Neuronal stem cell (in vitro differentiated cells): ENCODE results near the gene ZP1.

Experiments
- DNase-seq: peaks from one replicate; pipeline ENCODE4 v3.0.0-alpha.2; 2013; ENCODE audit warnings: low spot score
- H2AFZ ChIP-seq: one replicate; pipeline ENCODE4 v1.6.1; 2013; ENCODE audit warnings: mild to moderate bottlenecking, low read length, inconsistent platforms
- H2AK5ac ChIP-seq: 2 replicates; pipeline ENCODE4 v1.6.1; 2013; ENCODE audit warnings: low read depth, mild to moderate bottlenecking, inconsistent platforms, low read length, moderate library complexity, mixed read lengths
- H2BK120ac ChIP-seq: 2 replicates; pipeline ENCODE4 v1.6.1; 2013; ENCODE audit warnings: low read depth, mild to moderate bottlenecking, inconsistent platforms, low read length, moderate library complexity, mixed read lengths
- H2BK12ac ChIP-seq: one replicate; pipeline ENCODE4 v1.6.1; 2013; ENCODE audit warnings: low read length, inconsistent platforms
- H2BK15ac ChIP-seq: 2 replicates; pipeline ENCODE4 v1.6.1; 2013; ENCODE audit warnings: mild to moderate bottlenecking, low read length, inconsistent platforms, mixed read lengths
- H2BK5ac ChIP-seq: one replicate; pipeline ENCODE4 v1.6.1; 2013; ENCODE audit warnings: inconsistent platforms, mild to moderate bottlenecking, low read length, moderate library complexity
- H3K14ac ChIP-seq: one replicate; pipeline ENCODE4 v1.6.1; 2013; ENCODE audit warnings: low read length, inconsistent platforms
- H3K18ac ChIP-seq: 2 replicates; pipeline ENCODE4 v1.6.1; 2013; ENCODE audit warnings: low read length, inconsistent platforms
- H3K23ac ChIP-seq: 2 replicates; pipeline ENCODE4 v1.6.1; 2013; ENCODE audit warnings: low read depth, mild to moderate bottlenecking, mixed read lengths, low read length, inconsistent platforms; ENCODE audit not compliant: poor library complexity
- H3K27ac ChIP-seq: replicated peaks from 3 replicates; pipeline ENCODE4 v1.5.1; 2013; ENCODE audit warnings: low read length, inconsistent platforms
- H3K27me3 ChIP-seq, 3 experiments: 2 replicates each; pipeline ENCODE4 v1.6.1; 2013; ENCODE audit warnings: low read length in 3 of 3, mild to moderate bottlenecking in 2 of 3, inconsistent platforms in 1 of 3, low read depth in 1 of 3, mixed read lengths in 1 of 3, moderate library complexity in 1 of 3; ENCODE audit not compliant: control insufficient read depth in 3 of 3, insufficient read depth in 3 of 3
- H3K36me3 ChIP-seq, 2 donors: replicated peaks in 1 of 2; 2 replicates each; pipeline ENCODE4 v1.6.1; 2013; ENCODE audit warnings: low read length in 2 of 2; ENCODE audit not compliant: control insufficient read depth in 2 of 2, insufficient read depth in 2 of 2
- H3K4ac ChIP-seq: 2 replicates; pipeline ENCODE4 v1.6.1; 2013; ENCODE audit warnings: inconsistent platforms, mild to moderate bottlenecking, low read length, moderate library complexity
- H3K4me1 ChIP-seq, 2 donors: 1 replicate in 1 of 2; 2 replicates in 1 of 2; pipeline ENCODE4 v1.6.1; 2013; ENCODE audit warnings: low read length in 2 of 2, low read depth in 1 of 2; ENCODE audit not compliant: control insufficient read depth in 2 of 2, insufficient read depth in 1 of 2
- H3K4me2 ChIP-seq: one replicate; pipeline ENCODE4 v1.6.1; 2013; ENCODE audit warnings: mild to moderate bottlenecking, low read length, inconsistent platforms; ENCODE audit not compliant: insufficient read depth, poor library complexity, severe bottlenecking
- H3K4me3 ChIP-seq, 2 donors: 2 replicates each; pipeline ENCODE4 v1.5.1; 2013; ENCODE audit warnings: low read length in 2 of 2, mild to moderate bottlenecking in 2 of 2, inconsistent platforms in 1 of 2, moderate library complexity in 1 of 2
- H3K79me1 ChIP-seq: one replicate; pipeline ENCODE4 v1.6.1; 2013; ENCODE audit warnings: low read depth, mild to moderate bottlenecking, inconsistent platforms, low read length, moderate library complexity
- H3K9ac ChIP-seq: one replicate; pipeline ENCODE4 v1.6.1; 2013; ENCODE audit warnings: mild to moderate bottlenecking, low read depth, low read length, inconsistent platforms; ENCODE audit not compliant: poor library complexity
- H3K9me3 ChIP-seq, 2 donors: replicated peaks in 1 of 2; 2 replicates each; pipeline versions ENCODE3 to v1.6.1; 2013; ENCODE audit warnings: low read length in 2 of 2, mild to moderate bottlenecking in 2 of 2, inconsistent platforms in 1 of 2, low read depth in 1 of 2, mixed read lengths in 1 of 2, moderate library complexity in 1 of 2; ENCODE audit not compliant: control insufficient read depth in 2 of 2, insufficient read depth in 1 of 2
- H4K8ac ChIP-seq: one replicate; pipeline ENCODE4 v1.6.1; 2013; ENCODE audit warnings: low read depth, mild to moderate bottlenecking, inconsistent platforms, low read length, moderate library complexity
- H4K91ac ChIP-seq: one replicate; pipeline ENCODE4 v1.6.1; 2013; ENCODE audit warnings: low read length, low read depth, mild to moderate bottlenecking, inconsistent platforms; ENCODE audit not compliant: poor library complexity
- WGBS, 2 donors: extraction: QIAGEN DNeasy Blood & Tissue Kit; methylation state at CpG; one replicate each; pipeline ENCODE4 v1.1.7; 2013; ENCODE audit warnings: missing lambda C conversion rate in 2 of 2, mixed read lengths in 1 of 2; ENCODE audit not compliant: insufficient read length in 2 of 2, insufficient replicate concordance in 1 of 2; ENCODE audit errors: extremely low coverage in 2 of 2; 5-methylcytosine and 5-hydroxymethylcytosine counted together

ZP1 gene

DNA sequence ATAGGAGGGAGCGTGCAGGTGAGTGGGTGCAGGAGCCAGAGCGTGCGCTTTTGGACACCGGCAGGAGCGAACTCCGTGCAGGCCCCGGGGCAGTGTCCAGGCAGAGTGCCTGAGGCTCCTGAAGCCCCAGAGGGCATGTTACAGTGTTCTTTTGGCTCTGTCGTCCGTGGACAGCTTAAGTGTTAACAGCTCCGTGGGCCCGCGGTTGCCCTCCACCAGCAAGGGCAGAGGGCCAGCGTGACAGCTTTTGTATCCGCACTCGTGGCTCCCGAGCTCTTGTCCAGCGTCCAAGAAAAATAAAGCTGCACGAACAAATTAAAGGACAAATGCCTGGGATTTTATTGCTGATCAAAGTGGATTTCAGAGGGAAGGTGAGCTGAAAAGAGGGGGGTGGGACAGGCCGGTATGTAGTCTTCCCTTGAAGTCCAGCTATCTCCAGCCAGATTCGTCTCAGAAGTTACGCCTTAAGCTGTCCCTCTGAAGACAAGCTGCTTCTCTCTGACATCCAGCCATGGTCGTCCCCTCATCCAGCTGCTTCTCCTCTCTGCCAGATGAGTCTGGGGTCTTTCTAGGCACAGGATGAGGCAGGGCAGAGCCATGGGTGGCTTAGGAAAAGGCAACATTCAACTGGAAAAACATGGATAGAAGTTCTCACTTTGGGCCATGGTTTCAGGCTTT, 45.6 kb downstream of the ZP1 start:
- Histone ChIP-seq H4K91ac (peak overlapping the region; percentile 1), H2AK5ac (peak overlapping the region; percentile 38), H2BK120ac (no peak overlapping the region), H3K4ac (no peak overlapping the region), H3K4me1 (peaks cover 21 to 22% of the 10 kb centered on the region in 2 donors), H2AFZ (peak overlapping the region; percentile 97), H3K14ac (no peak overlapping the region), H3K79me1 (peaks cover 7% of the 10 kb centered on the region), H3K9me3 (no peaks in the 10 kb centered on the region), H2BK5ac (no peak overlapping the region), H3K4me2 (peak overlapping the region; percentile 19), H2BK15ac (no peak overlapping the region), H3K4me3 (peak overlapping the region in 1 of 2 donors; percentile 82), H2BK12ac (peak overlapping the region; percentile 0), H3K27me3 (peaks cover 0 to 2% (median 0%) of the 10 kb centered on the region in 3 experiments), H3K23ac (no peak overlapping the region), H3K18ac (peak overlapping the region; percentile 11), H3K27ac (peak overlapping the region; percentile 99), H3K36me3 (peaks cover 0 to 21% of the 10 kb centered on the region in 2 donors), H3K9ac (no peak overlapping the region), H4K8ac (peak overlapping the region; percentile 24)
- WGBS, 2 donors = no CpG with 5 or more reads among the region's 22 CpGs
- no peak for DNase-seq

DNA sequence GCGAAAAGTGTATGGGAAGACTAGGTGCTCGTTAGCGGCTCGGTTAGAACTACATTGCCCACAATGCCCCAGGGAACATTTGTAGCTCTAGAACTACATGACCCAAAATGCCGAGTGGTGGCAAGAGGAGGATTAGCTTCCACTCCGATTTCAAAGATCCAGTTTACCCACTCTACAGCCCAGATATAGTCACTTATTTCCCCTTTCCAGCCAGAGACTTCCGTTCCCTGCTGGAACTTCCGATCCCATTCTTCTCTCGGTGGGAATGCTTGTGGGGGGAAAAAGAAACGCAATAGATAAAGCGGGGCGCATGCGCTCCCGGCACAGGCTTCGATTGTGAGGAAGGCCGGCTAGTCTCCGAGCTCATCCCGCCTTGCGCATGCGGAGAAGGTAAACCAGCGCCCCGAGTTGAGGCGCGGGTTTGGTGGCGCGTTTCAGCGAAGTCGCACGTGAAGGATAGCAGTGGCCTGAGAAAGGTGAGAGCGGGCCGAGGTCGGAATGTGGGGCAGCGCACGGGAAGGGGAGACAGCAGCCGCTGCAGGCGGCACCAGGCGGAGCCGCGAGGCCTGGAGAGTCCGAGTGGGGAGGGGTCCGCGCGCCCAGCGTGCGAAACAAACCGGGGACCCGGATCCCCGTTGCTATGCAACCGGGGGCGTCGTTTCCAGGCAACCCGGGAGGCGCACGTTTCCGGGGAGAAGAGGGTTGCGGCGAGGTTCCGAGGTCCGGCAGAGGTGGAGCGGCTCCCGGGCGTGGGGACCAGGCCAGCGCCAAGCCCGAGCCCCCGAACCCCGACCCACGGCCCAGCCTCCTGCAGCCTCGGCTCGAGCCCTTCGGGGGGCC, 46.7 kb downstream of the ZP1 start, which contains the start of gene TMEM109:
Gene TMEM109 (plus strand): TSS at position 366 of the 840 bp plus-strand sequence. CDS start 5,536 bp downstream, outside the sequence.
- peak within 1 kb of the TSS; percentile 97 for H2AFZ ChIP-seq
- no CpG with 5 or more reads among the region's 70 CpGs for WGBS, 2 donors

DNA sequence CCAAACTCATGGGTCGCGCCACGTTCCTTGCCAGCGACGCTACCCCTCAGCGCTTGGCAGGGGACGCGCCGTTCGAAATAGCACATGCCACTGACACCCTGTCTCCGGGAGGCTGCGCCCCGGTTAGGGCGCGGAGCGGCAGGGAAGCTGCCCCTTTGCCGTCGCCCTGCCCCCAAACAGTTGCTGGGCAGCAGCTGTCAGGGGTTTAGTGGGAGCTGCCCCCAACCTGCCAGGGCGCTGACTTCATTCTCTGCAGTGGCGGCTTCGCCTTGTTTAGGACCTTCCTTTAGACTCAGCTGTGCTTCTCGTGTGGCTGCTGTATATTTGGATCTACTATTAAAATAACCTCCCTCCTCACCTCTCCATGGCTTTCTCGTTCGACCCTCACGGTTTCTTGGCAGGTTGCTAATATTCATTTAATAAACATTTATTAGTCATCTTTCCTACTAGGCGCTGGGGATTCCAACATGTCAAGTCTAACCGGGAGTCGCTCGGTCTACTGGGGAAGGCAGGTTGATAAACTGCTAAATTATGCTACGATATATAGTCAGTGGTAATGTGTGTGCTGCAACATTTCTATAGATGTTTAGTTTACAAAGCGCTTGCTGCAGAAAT, 47.4 kb downstream of the ZP1 start:
- H3K36me3 ChIP-seq = peaks cover 4 to 39% of the 10 kb centered on the region in 2 donors
- WGBS, 2 donors = no CpG with 5 or more reads among the region's 31 CpGs
- no peak overlapping the region for H3K4ac ChIP-seq
- H4K91ac ChIP-seq = no peak overlapping the region
- H3K23ac ChIP-seq = peak overlapping the region; percentile 66
- H2BK5ac ChIP-seq = peak overlapping the region; percentile 79
- H3K9me3 ChIP-seq = no peaks in the 10 kb centered on the region
- H2BK15ac ChIP-seq = no peak overlapping the region
- H3K27ac ChIP-seq = peak overlapping the region; percentile 99
- DNase-seq = no peak
- peak overlapping the region; percentile 82 to 88 for H3K4me3 ChIP-seq
- no peaks in the 10 kb centered on the region for H3K27me3 ChIP-seq
- no peak overlapping the region for H2BK120ac ChIP-seq
- H3K79me1 ChIP-seq = peaks cover 9% of the 10 kb centered on the region
- H2BK12ac ChIP-seq = peak overlapping the region; percentile 79
- peak overlapping the region; percentile 91 for H3K4me2 ChIP-seq
- peak overlapping the region; percentile 67 for H3K14ac ChIP-seq
- peak overlapping the region; percentile 87 for H3K9ac ChIP-seq
- peaks cover 21 to 22% of the 10 kb centered on the region in 2 donors for H3K4me1 ChIP-seq
- H2AK5ac ChIP-seq = peak overlapping the region; percentile 54
- peak overlapping the region; percentile 97 for H2AFZ ChIP-seq
- H3K18ac ChIP-seq = peak overlapping the region; percentile 87
- H4K8ac ChIP-seq = no peak overlapping the region

More for the DNA sequence above, 46.7 kb downstream of the ZP1 start, which contains the start of gene TMEM109:
- DNase-seq = peak; percentile 93
- Histone ChIP-seq H4K8ac (peak within 1 kb of the TSS; percentile 33), H2AK5ac (peak within 1 kb of the TSS; percentile 54), H4K91ac (peak within 1 kb of the TSS; percentile 1), H3K23ac (peak within 1 kb of the TSS; percentile 66), H2BK12ac (peak within 1 kb of the TSS; percentile 79), H2BK120ac (no peak within 1 kb of the TSS), H3K4me3 (peak within 1 kb of the TSS; percentile 82 to 88), H3K36me3 (peaks cover 0 to 31% of the 10 kb centered on the region in 2 donors), H3K79me1 (peaks cover 9% of the 10 kb centered on the region), H3K4me1 (peaks cover 21 to 22% of the 10 kb centered on the region in 2 donors), H3K4ac (no peak within 1 kb of the TSS), H3K4me2 (peak within 1 kb of the TSS; percentile 91), H3K9me3 (no peaks in the 10 kb centered on the region), H3K9ac (peak within 1 kb of the TSS; percentile 87), H2BK5ac (peak within 1 kb of the TSS; percentile 79), H2BK15ac (peak within 1 kb of the TSS; percentile 52), H3K27ac (peak within 1 kb of the TSS; percentile 99), H3K14ac (peak within 1 kb of the TSS; percentile 67), H3K18ac (peak within 1 kb of the TSS; percentile 97), H3K27me3 (no peaks in the 10 kb centered on the region)
